Keratinocyte (primary cell): ENCODE measurements around the gene SPATA13. TPM values are rescaled to one million over a fixed set of nuclear protein-coding genes. Genes with fewer than 3 reads are reported as not detected.

Experiments
- DNase-seq: peaks from one replicate; pipeline ENCODE4 v3.0.0-alpha.2; 2011; ENCODE audit warnings: low read depth, missing footprints, low spot score
- FAIRE-seq: peaks from 2 replicates; lab custom pipeline; 2011; peaks lifted over from hg19 to GRCh38; lab: Jason Lieb, UNC
- H2AFZ ChIP-seq: 2 replicates; pipeline ENCODE4 v1.6.0; 2012; ENCODE audit warnings: low read length, control low read depth, inconsistent platforms; ENCODE audit not compliant: control insufficient read depth
- H3K27ac ChIP-seq: 2 replicates; pipeline ENCODE4 v1.5.1; 2011; ENCODE audit warnings: low read length; ENCODE audit not compliant: control insufficient read depth, insufficient read depth
- H3K27me3 ChIP-seq: 3 replicates; pipeline ENCODE4 v1.6.0; 2011; ENCODE audit warnings: low read length; ENCODE audit not compliant: control insufficient read depth, insufficient read depth; ENCODE audit errors: extremely low read depth
- H3K36me3 ChIP-seq, 2 experiments: 2 replicates in 1 of 2; 3 replicates in 1 of 2; pipeline ENCODE4 v1.5.1; 2011; ENCODE audit warnings: low read length in 2 of 2, mild to moderate bottlenecking in 1 of 2; ENCODE audit not compliant: control insufficient read depth in 2 of 2, insufficient read depth in 2 of 2; ENCODE audit errors: extremely low read depth in 1 of 2
- H3K4me1 ChIP-seq: 3 replicates; pipeline ENCODE4 v1.5.1; 2011; ENCODE audit warnings: low read length; ENCODE audit not compliant: control insufficient read depth, insufficient read depth; ENCODE audit errors: extremely low read depth
- H3K4me2 ChIP-seq: 3 replicates; pipeline ENCODE4 v1.6.0; 2011; ENCODE audit warnings: low read depth, low read length; ENCODE audit not compliant: control insufficient read depth, insufficient read depth; ENCODE audit errors: extremely low read depth
- H3K4me3 ChIP-seq, 3 experiments: fragments of 200-600 bp in 1 of 3; sonication (generic) in 1 of 3; 2 replicates in 2 of 3; 3 replicates in 1 of 3; pipeline ENCODE4 v1.5.1; 2011 to 2016; ENCODE audit warnings: low read length in 3 of 3, mild to moderate bottlenecking in 3 of 3, control low read depth in 2 of 3, inconsistent platforms in 1 of 3, low read depth in 1 of 3, mixed read lengths in 1 of 3, mixed run types in 1 of 3, moderate library complexity in 1 of 3; ENCODE audit not compliant: control insufficient read depth in 2 of 3, insufficient read depth in 2 of 3; ENCODE audit errors: extremely low read depth in 1 of 3
- H3K79me2 ChIP-seq: 2 replicates; pipeline ENCODE4 v1.6.0; 2012; ENCODE audit warnings: low read length; ENCODE audit not compliant: control insufficient read depth, insufficient read depth
- H3K9ac ChIP-seq: 3 replicates; pipeline ENCODE4 v1.6.0; 2011; ENCODE audit warnings: low read length; ENCODE audit not compliant: control insufficient read depth, insufficient read depth; ENCODE audit errors: extremely low read depth
- H3K9me1 ChIP-seq: 3 replicates; pipeline ENCODE4 v1.6.0; 2011; ENCODE audit warnings: low read length; ENCODE audit not compliant: control insufficient read depth, insufficient read depth; ENCODE audit errors: extremely low read depth
- H3K9me3 ChIP-seq: 2 replicates; pipeline ENCODE4 v1.5.1; 2012; ENCODE audit warnings: low read depth, low read length; ENCODE audit not compliant: control insufficient read depth
- H4K20me1 ChIP-seq: 3 replicates; pipeline ENCODE4 v1.6.0; 2011; ENCODE audit warnings: low read length; ENCODE audit not compliant: control insufficient read depth, insufficient read depth; ENCODE audit errors: extremely low read depth
- EZH2 ChIP-seq: IDR thresholded peaks from one replicate; pipeline ENCODE4 v1.6.1; 2012; ENCODE audit warnings: inconsistent platforms, mild to moderate bottlenecking, low read length, moderate library complexity
- dilution Hi-C: fragments of 300-500 bp; cut with MboI; formaldehyde crosslinking; loops from one replicate; pipeline ENCODE4 v1.7.0; 2020; ENCODE audit warnings: low sequenced_read_pairs; ENCODE audit not compliant: extremely low pct_ligation_motif_present
- polyA plus RNA-seq, 5 experiments: library from polyadenylated mRNA; depleted of rRNA in 3 of 5; stranded (reverse) in 3 of 5; stranded (forward) in 1 of 5; unstranded in 1 of 5; fragments of >200 nt; gene quantifications; 1 replicate in 1 of 5; 2 replicates in 3 of 5; 3 replicates in 1 of 5; pipeline versions ENCODE4 v1.2.1 to v1.2.3, GENCODE V29; 2011 to 2012; ENCODE audit warnings: missing spikeins in 2 of 5, low read depth in 1 of 5, low replicate concordance in 1 of 5
- TF ChIP-seq, protein P1 (sequence below), 3 experiments: IDR thresholded peaks in 1 of 3; conservative IDR thresholded peaks in 1 of 3; optimal IDR thresholded peaks in 1 of 3; 2 replicates in 2 of 3; 3 replicates in 1 of 3; pipeline versions ENCODE3 to v1.5.1; 2011; ENCODE audit warnings: low read length in 3 of 3, mild to moderate bottlenecking in 3 of 3, moderate library complexity in 2 of 3, control low read depth in 1 of 3, inconsistent platforms in 1 of 3; ENCODE audit not compliant: insufficient read depth in 2 of 3; ENCODE audit errors: extremely low read depth in 1 of 3

Gene SPATA13
- polyA plus RNA-seq, 1 donor (not counting 4 experiments of a cell fraction or from before 2014, with no cell fraction given): 1.2 TPM

DNA sequence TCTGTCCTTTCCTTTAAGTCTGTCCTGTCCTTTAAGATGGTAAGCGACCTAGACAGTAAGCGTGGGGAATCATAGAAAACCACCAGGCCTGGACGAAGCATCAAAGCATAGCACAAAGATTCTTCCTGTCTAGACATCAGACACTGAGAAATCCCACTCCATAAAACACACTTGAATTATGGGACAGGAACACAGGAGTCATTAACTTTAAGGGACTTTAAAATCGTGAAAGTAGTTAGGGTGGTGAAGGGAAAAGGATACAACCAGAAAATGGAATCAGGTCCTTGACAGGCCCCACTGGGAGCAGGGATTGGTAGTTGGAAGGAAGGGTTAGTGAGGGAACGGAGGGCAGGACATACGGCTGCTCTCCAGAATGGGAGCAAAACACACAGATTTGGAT lies 117.2 kb downstream of the SPATA13 start:
- H3K79me2 ChIP-seq: no peaks in the 10 kb centered on the region
- H3K27me3 ChIP-seq: no peaks in the 10 kb centered on the region
- H3K27ac ChIP-seq: no peak overlapping the region
- no peak overlapping the region for H2AFZ ChIP-seq
- no peak for DNase-seq
- H3K9me1 ChIP-seq: no peaks in the 10 kb centered on the region
- H3K4me3 ChIP-seq: no peak overlapping the region
- peaks cover 8% of the 10 kb centered on the region for H3K4me1 ChIP-seq
- no peak overlapping the region for H3K4me2 ChIP-seq
- H3K9me3 ChIP-seq: no peaks in the 10 kb centered on the region
- dilution Hi-C loops: no loop called here
- H3K36me3 ChIP-seq: no peaks in the 10 kb centered on the region
- H3K9ac ChIP-seq: no peak overlapping the region
- TF ChIP-seq EZH2: no peak
- TF ChIP-seq, protein P1, sequence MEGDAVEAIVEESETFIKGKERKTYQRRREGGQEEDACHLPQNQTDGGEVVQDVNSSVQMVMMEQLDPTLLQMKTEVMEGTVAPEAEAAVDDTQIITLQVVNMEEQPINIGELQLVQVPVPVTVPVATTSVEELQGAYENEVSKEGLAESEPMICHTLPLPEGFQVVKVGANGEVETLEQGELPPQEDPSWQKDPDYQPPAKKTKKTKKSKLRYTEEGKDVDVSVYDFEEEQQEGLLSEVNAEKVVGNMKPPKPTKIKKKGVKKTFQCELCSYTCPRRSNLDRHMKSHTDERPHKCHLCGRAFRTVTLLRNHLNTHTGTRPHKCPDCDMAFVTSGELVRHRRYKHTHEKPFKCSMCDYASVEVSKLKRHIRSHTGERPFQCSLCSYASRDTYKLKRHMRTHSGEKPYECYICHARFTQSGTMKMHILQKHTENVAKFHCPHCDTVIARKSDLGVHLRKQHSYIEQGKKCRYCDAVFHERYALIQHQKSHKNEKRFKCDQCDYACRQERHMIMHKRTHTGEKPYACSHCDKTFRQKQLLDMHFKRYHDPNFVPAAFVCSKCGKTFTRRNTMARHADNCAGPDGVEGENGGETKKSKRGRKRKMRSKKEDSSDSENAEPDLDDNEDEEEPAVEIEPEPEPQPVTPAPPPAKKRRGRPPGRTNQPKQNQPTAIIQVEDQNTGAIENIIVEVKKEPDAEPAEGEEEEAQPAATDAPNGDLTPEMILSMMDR (optimal IDR thresholded peaks at IDR 0.05 in 1 of 3, IDR thresholded peaks at IDR 0.05 in 1 of 3, conservative IDR thresholded peaks at IDR 0.05 in 1 of 3; ENCODE audit: extremely low read depth in 1 of 3, insufficient read depth in 2 of 3, low read length in 3 of 3): no peak
- FAIRE-seq: no peak
- no peaks in the 10 kb centered on the region for H4K20me1 ChIP-seq

DNA sequence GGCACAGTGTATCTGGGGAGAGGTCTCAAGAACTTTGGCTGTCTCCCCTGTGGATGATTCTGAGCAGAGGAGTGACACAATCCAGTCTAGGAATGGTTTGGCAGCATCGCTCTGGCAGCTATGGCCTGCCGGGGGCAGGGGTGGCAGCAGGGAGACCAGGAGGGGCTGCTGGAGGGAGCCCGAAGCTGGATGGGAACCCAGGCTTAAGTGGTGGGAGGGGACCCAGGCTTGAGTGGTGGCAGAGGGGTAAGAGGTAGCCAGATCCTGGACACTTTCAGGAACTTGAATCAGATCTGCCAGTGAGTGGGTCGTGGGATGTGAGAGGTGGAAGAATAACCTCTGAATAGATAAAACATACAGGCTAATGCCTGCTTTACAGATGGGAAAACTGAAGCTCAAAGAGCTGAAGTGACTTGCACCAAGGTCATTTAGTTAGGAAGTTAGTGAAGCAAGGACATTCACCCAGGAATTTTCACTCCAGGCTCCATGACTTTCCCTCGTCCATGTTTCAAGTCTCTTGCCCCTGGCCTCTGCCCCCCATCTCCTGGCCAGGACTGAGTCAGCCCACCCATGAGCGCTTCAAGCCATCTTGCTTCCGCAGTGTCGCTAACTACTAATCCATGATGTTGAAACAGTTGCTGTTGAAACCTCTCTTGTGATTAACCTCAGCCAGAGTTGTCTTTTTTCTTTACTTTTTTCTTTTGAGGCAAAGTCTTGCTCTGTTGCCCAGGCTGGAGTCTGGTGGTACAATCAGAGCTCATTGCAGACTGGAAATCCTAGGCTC lies 119.0 kb downstream of the SPATA13 start:
- Histone ChIP-seq H3K4me2 (no peak overlapping the region), H3K27me3 (no peaks in the 10 kb centered on the region), H2AFZ (no peak overlapping the region), H3K4me1 (peaks cover 2% of the 10 kb centered on the region), H3K36me3 (no peaks in the 10 kb centered on the region), H3K9ac (no peak overlapping the region), H3K4me3 (no peak overlapping the region), H3K27ac (no peak overlapping the region), H3K9me1 (no peaks in the 10 kb centered on the region), H3K9me3 (no peaks in the 10 kb centered on the region), H3K79me2 (no peaks in the 10 kb centered on the region), H4K20me1 (no peaks in the 10 kb centered on the region)
- DNase-seq: no peak
- FAIRE-seq: no peak
- no peak for TF ChIP-seq EZH2
- TF ChIP-seq, protein P1 (optimal IDR thresholded peaks at IDR 0.05 in 1 of 3, IDR thresholded peaks at IDR 0.05 in 1 of 3, conservative IDR thresholded peaks at IDR 0.05 in 1 of 3; ENCODE audit: extremely low read depth in 1 of 3, insufficient read depth in 2 of 3, low read length in 3 of 3): no peak
- dilution Hi-C loops: no loop called here
